ENCODE results near the gene LEFTY2.
"Not testable (repeated sequence)": the region's sequence is repeated elsewhere in the genome, so short reads cannot be mapped to it uniquely, and the experiment has no call there.

Gene LEFTY2

GRCh38 chr1:225941187-225941941 lies at the start of gene LEFTY2:
Gene LEFTY2 (minus strand): TSS chr1:225941220. CDS start chr1:225941140, 80 bp downstream.
- no peak for DNase-seq (ENCODE audit: low read depth)

DNA sequence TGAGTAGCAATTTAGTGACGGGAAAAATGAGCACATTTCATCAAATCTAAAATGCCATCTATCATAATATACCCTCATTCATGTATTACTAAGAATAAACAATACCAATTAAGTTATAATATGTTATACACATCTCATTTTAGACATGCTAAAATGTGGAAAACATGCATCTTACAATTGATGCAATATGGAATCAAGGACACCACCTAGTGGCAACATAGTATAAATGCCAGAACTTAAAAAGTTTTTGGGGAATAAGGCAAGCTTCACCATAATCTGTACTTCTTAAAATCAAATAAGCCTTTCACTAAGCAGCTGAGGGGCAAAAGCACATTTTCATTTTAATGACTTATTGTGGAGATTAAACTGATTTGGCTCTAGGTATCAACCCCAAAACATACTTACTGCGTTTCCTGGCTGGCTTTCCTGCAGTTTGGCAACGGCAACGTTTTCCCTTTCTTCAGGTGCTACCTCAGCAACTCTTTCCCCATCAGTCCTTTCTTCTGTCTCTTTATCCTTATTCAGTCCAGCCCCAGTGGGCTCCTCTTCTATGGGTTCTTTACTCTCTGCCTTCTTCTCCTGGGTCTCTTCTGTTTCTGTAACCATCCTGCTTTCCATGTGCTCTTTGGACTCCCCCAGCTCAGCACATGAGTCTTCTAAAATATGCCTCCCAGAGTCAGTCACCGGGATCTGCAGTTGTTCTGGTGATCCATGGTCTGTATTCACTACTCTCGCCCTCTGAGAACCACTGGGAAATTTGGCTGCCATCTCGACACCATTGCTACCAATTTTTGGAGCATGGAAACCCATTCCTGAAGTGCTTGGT lies 46.7 kb upstream of the LEFTY2 start:
- DNase-seq (ENCODE audit: low read depth), result peak; percentile 60

- DNase-seq (ENCODE audit: low read depth), result no peak
These were observed 40.7 kb upstream of the LEFTY2 start for GRCh38 chr1:225981714-225982113.

DNA sequence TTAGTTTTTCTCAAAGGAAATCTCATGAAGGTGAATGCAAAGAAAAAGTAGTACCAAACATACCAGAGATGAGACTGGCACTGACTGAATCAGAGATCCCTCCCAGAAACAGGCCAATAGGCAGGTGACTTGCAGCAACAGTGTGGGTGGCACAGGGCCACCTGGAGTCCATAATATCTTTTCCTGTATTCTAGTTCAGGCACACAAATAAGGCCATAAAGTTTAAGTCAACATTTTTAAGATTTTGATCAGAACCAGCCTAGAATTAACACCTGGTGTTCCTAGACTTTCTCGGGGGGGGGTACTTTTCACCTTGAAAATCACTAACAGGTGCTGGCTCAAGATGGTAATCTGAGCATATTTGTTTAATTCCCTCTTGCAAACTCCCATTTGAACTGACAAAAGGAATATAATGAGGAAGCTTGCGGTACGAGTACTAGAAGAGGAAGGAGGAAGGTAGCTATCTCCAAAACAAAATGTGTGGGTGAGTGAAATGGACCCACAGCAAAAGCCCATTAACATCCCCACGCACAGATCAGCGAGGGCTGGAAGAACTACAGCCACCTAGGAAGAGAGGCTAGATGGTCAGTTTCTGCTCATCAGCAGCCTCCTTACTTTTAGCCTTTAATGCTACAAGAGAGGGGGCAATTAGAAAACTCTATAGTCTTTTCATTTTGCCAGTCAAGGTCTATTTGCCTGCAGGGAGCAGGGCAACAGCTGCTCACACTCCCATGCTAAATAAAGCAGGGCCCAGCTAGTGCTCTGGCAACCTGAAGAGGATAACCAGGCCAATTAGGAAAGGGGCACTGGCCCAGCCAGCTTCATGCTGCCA lies 39.2 kb upstream of the LEFTY2 start:
- DNase-seq (ENCODE audit: low read depth), result no peak

DNA sequence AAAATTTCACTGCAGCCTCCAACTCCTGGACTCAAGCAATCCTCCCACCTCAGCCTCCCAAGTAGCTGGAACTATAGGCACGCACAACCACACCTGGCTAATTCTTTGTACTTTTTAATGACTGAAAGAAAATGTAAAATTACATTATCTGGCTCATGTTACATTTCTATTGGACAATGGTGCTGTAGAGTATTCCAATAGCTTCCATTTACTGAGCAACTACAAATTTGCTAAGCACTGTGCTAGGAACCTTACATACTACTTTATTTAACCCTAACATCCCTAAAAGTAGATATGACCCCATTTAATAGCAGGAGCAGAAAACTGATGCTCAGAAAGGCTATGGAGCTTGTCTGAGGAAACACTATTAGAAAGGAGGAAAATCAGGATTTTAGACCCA lies 38.4 kb upstream of the LEFTY2 start:
- DNase-seq (ENCODE audit: low read depth), result no peak

GRCh38 chr1:225977937-225978748 lies 37.1 kb upstream of the LEFTY2 start:
- DNase-seq (ENCODE audit: low read depth), result no peak

- not testable (repeated sequence) for DNase-seq (ENCODE audit: low read depth)
These were observed 34.1 kb upstream of the LEFTY2 start for GRCh38 chr1:225975146-225975545.

DNA sequence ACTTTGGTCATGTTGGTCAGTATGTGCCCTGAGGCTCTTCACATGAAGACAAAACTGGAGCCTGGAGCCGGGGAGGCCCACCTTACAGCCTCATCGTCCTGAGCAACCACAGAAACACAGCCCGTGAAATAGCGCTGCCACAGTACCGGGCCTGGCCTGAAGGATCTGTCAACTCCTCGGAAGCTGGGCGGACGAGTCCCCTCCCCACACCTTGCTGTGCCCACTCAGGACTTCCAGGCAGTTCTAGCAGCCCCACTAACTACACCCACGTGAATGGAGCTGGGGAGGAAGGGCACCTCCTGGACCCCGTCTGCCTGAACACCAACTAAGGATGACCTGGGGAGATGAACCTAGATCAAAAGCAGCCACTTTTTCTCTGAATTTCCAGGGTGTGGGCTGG lies 33.4 kb upstream of the LEFTY2 start:
- DNase-seq (ENCODE audit: low read depth), result no peak

DNA sequence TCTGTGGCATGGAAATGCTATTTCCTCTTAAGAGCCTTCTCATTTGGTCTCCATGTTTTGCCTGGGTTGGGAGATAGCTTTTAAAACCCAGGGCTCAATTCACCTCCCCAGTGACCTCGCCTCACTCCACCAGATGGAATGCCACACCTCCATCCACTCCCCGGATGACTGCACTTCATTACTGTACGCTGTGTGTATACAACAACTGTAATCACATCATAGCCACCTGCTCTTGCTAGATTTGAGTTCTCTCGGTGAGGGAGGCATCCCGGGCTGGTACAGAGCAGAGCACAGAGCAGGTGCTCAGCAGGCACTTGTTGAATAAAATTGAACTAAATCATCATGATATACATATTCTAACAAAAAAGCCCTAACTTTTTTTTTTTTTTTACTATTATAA lies 32.1 kb upstream of the LEFTY2 start:
- no peak for DNase-seq (ENCODE audit: low read depth)

- no peak for DNase-seq (ENCODE audit: low read depth)
These were observed 31.5 kb upstream of the LEFTY2 start for GRCh38 chr1:225972344-225973152.

GRCh38 chr1:225970592-225971157 lies 29.7 kb upstream of the LEFTY2 start:
- not testable (repeated sequence) for DNase-seq (ENCODE audit: low read depth)

GRCh38 chr1:225969751-225970150 lies 28.7 kb upstream of the LEFTY2 start:
- DNase-seq (ENCODE audit: low read depth), result not testable (repeated sequence)

DNA sequence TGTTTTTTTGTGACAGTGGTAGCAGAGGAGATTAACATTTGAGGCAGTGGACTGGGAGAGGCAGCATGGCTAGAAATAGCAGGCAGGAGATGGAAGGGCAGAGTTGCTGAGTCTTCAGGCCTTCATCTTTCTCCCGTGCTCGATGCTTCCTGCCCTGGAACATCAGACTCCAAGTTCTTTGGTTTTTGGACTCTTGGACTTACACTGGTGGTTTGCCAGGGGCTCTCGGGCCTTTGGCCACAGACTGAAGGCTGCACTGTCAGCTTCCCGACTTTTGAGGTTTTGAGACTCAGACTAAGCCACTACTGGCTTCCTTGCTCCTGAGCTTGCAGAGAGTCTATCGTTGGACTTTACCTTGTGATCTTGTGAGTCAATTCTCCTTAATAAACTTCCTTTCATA lies 24.2 kb upstream of the LEFTY2 start:
- no peak for DNase-seq (ENCODE audit: low read depth)

DNA sequence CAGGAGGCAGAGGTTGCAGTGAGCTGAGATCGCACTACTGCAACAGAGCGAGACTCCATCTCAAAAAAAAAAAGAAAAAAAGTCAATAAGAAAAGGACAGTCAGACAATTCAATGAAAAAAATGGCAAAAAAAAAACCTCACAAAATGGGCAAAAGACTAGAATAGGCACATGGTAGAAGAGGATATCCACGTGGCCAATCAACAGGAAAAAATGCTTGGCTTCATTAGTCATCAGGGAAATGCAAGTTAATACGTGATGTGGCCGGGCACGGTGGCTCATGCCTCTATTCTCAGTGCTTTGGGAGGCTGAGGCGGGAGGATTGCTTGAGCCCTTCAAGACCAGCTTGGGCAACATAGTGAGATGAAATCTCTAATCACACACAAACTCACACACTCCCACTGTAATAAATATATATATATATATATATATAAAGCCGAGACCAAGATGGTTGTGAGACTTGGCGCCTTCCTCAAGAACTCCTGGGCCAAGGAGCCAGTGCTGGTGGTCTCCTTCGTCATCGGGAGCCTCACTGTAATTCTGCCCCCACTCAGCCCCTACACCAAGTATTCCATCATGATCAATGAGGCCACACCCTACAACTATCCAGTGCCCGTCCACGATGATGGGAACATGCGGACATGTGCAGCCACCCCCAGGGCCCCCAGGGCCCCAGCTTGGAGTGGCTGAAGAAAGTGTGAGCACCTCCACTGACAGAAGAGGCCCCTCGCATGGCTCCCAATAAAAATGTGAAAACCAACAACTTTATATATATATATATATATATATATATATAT lies 22.9 kb upstream of the LEFTY2 start:
- DNase-seq (ENCODE audit: low read depth), result no peak

DNA sequence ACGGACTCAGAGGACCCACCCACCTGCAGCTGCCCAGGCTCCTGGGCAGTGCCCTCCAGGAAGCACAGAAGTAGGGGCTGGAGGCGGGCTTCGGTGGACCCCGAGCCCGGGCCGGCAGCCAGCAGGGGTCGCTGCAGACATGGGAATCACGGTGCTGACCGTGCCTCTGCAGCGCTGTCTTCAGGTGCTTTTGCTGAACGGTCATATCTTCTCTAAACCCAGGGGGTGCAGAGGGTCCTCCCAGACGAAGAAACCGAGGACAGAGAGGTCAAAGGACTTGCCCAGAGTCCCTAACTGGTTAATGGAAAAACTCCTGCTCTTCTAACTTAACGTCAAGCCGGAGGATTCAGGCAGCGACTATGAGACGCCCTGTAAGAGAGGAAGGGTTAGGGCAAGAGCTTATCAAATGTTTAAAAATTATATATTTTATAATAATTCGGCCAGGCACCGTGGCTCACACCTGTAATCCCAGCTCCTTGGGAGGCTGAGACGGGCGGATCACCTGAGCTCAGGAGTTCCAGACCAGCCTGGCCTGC lies 21.5 kb upstream of the LEFTY2 start:
- DNase-seq (ENCODE audit: low read depth), result no peak

DNA sequence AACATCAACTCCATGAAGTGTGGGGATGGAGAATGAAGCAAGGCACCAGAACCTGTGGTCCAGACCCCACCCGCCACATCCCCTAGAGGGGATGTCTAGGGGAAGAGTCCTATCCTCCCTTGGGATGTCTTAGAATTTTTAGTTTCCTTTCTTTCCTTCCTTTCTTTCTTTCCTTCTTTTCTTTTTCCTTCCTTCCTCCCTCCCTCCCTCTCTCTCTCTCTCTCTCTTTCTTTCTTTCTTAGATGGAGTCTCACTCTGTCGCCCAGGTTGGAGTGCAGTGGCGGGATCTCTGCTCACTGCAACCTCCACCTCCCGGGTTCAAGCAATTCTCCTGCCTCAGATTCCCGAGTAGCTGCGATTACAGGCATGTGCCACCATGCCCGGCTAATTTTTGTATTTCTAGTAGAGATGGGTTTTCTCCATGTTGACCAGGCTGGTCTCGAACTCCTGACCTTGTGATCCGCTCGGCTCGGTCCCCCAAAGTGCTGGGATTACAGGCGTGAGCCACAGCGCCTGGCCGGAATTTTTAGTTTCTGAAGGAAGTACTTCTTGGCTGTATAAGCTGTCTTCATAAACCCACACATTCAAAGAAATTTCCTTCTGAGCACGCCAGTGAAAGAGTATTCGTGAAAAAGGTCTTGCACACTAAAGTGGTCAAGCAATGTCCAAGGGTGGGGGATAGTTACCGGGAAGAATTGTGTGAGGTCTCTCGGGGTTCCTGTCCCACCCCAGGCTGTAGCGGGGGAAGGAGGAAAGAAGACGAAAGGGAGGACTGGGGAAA lies 20.8 kb upstream of the LEFTY2 start:
- no peak for DNase-seq (ENCODE audit: low read depth)

DNA sequence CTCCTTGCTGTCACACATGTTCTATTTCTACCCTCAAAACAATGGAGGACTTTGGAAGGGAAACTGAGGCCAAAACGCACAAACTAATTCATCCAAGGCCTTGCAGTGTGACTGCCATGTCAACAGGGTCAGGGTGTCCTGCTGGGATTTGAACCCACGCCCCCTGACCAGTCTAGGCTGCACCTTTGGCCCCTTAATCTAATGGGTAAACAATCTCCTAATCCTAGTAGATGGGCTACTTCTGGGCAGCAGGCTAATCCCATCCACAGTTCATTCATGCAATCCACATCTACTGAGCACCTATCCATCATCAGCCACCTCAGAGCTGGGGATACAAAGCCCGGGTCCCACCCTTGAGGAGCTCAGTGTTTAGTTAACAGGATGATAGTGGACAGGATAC lies 17.0 kb upstream of the LEFTY2 start:
- DNase-seq (ENCODE audit: low read depth), result no peak

- DNase-seq (ENCODE audit: low read depth), result no peak
These were observed 13.7 kb upstream of the LEFTY2 start for GRCh38 chr1:225954753-225955152.
